Stimulated activated CD4-positive, alpha-beta T cell treated with anti-CD3 and anti-CD28 coated beads, Interleukin-4, amount 100 ng/mL, for 1 hour (primary cell): ENCODE results near the gene STARD5.
A peak's percentile ranks its signal among the peaks of the same experiment; 100 is the strongest.

ENCODE experiments used
- DNase-seq: peaks from one replicate; pipeline ENCODE4 v3.0.0-alpha.2; 2020

STARD5 gene

DNA sequence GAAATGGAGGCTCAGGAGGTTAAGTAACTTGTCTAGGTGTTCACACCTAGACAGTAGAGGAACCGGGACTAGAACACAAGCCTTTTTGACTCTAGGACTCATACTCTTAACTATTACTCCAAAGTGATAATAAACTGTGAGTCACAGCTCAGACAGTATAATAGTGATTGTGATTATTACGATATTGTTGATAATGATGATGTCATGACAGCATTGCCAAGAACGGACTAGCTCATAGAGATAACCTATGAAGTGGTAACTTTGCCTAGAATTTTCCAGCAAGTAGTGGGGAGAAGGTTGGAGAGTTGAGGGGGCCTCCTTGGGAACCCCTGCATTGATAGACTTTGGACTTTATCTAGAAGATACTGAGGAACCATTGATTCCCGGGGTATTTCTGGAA lies 34.0 kb downstream of the STARD5 start:
- DNase-seq: no peak

DNA sequence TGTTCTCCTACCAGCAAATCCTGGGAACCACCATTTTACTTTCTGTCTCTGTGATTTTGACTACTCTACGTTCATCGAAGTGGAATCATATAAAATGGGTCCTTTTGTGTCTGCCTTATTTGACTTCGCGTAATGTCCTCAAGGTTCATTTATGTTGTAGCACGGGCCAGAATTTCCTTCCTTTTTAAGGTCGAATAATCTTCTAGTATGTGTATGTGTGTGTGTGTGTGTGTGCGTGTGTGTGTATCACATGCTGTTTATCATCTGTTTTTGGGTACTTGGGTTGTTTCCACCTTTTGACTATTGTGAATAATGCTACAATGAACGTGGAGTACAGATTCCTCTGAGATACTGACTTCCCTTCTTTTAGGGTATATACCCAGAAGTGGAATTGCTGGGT lies 35.3 kb downstream of the STARD5 start:
- no peak for DNase-seq

DNA sequence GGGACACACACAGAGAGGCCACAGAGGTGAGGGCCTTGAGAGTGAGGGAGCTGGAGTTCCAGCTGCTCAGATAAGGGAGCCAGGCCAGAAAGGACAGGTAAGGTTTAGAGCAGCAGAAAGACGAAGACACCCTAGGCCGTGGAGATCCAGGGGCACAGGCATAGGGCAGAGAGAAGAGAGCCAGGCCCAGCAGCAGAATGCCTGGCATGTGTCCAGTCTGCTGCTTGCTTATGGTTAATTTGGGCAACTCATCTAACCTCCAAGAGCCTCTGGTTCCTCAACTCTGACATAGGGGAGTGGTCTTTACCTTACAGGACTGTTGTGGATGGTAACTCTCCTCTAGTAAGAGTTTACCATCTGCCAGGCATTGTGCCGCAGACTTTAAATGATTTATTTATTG lies 35.9 kb downstream of the STARD5 start:
- DNase-seq: no peak

DNA sequence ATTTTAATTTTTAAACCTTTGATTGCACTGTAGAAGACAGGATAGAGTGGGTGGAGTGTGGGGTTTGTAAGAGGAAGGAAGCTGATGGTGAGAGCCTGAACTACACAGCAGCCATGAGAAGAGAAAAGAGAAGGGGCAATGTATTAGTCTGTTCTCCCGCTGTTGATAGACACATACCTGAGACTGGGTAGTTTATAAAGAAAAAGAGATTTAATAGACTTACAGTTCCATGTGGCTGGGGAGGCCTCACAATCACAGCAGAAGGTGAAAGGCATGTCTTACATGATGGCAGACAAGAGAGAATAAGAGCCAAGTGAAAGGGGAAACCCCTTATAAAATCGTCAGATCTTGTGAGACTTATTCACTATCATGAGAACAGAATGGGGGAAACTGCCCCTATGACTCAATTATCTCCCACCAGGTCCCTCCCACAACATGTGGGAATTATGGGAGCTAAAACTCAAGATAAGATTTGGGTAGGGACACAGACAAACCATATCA lies 37.3 kb downstream of the STARD5 start:
- no peak for DNase-seq

DNA sequence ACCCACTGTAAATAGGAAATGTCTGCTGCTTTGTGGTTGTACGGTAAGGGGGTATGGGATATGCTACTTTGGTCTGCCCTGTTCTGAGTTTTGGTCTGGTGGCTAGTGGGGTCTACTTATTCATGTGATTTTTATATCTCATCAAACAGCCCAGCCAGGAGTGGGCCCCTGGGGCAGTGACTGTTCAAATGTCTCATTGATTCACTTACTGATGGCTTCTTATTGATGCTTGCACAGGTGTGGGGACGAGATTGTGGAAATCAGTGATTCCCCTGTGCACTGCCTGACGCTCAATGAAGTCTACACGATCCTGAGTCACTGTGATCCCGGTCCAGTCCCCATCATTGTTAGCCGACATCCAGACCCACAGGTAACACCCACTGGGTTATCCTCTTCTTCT lies 38.5 kb downstream of the STARD5 start:
- DNase-seq: no peak

DNA sequence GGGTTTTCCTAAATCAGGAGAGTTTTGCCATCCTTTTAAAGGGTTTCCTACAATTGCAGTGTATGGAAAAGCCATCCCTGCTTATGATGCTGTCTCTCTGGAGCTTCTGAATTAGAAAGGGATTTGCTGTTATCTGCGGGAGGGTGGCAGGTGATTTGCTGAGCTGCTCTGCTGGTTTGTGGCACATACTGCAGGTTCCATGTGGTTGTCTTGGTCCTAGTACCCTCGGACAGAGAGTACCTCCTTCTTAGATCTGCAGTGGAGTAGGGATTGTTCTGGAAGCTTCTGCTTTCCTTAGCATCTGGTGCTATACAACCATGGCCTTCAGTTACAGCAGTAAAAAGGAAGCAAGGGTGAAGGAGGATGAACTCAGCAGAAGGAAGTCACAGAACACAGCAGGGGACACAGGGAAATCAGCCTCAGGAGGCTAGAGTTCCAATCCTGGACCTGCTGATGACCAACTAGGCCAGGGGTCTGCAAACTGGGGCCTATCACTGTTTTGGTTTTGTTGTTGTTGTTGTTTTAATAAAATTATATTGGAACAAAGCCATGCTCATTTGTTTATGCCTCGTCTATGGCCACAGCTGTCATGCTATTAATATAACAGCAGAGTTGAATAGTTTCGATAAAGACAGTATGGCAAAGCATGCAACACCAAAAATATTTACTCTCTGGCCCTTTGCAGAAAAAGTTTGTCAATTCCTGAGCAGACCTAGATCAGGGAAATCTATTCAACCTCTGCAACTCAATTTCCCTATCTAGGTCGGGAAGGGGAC lies 39.5 kb downstream of the STARD5 start:
- no peak for DNase-seq

DNA sequence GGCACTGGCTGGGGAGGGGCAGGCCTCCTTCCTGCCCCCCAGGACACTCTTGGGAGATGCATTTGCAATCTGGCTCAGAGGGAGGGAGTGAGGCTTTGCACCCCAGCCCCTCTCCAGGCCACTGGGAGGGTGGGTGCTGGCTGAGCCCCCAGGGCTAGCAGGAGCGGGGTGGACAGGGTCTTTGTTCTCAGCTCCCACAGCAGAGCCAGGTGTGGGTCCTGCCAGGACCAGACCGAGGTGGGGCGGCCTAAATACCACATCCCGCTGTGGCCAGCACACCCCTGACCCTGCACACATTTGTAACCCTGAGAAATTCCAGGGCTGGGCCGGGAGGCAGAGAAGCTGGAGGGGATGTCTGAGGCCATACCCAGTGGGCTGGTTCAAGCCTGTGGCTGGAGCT lies 41.0 kb downstream of the STARD5 start:
- no peak for DNase-seq

DNA sequence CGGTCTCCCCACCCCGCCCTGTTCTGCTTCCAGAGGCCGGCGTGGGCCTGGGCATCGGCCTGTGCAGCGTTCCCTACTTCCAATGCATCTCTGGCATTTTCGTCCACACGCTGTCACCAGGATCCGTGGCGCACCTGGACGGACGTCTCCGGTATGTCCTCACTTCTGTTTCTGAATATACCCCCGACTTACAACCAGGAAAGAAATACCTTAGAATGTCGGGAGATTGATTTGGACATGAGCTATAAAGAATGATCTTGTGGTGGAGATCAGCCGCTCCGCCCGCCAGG lies 41.4 kb downstream of the STARD5 start:
- DNase-seq: no peak

DNA sequence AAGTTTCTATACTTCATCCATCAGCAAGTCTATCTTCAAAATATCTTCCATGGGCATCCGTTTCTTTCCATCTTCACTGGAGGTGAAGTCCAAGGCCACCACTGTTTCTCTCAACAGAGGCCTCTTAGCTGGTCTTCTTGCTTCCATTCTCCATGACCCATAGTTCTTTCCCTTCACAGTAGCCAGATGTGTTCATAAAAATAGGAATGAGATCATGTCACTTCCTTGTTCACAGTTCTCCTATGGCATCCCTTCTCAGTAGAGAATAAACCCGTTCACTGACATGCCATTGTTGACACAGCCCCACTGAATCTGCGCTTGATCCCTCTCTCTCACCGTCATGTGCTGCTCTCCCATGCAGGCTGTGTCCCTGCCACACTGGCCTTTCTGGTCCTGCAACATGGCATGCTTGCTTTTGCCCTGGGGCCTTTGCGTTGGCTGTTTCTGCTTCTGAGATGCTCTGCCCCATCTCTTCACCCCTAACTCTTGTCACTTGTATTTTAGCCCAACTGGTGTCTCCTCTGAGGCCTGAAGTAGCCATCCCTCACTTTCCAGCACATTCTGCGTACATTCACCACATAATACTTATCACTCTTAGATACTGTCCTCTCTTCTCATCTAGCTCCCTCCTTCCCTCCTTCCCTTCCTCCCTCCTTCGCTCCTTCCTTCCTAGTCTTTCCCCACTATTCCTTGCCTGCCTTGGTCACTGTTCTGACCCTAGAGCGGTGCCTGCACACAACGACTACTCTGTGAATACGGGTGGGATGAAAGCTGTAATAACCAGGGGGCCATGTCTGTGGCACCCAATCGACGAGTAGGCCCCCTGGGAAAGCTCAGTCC lies 42.0 kb downstream of the STARD5 start:
- DNase-seq: no peak

DNA sequence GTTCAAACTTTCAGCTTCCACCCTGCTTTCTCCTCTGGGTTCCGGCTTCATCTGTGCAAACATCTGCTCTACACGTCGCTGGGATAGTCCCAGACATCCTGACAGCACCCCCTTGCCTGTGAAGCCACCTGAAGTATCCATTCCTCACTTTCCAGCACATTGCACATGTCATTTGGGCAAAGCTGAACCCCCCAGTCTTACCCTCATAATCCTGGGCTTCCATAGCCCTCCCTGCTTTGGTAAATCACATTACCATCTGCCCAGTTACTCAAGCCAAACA lies 42.5 kb downstream of the STARD5 start:
- no peak for DNase-seq

DNA sequence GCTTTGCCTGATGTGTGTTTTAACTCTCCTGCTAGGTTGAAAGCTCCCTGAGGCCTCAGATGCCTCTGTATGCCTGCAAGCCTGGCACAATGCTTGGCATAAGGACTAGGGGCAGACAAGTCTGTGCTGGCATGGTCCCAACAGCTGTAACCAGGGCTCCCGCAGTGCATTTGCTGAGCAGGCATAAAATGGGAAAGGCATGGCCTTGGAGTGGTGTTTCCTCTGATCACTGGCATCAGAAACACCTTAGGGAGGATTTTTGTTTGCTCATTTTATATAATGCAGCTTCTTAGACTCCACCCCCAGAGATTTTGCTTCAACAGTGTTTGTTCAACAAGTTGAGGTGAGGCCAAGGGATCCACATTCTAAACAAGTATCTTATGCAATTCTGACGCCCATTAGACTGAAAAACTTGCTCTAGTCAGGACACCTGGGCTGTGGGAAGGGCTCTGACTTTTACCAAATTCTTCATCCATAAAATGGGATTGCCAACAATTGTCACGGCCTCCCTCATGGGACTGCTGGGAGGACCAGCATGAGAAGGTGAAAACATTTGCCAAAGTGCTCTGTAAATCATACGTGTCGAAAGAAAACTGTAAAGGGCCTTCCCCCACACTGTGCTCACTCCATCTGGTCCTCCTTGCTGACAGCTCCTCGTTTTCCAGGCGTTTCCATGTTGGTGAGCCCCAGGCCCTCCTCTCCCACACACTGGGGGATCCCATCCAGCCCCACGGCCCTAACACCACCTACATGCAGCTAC lies 43.1 kb downstream of the STARD5 start:
- DNase-seq: no peak

DNA sequence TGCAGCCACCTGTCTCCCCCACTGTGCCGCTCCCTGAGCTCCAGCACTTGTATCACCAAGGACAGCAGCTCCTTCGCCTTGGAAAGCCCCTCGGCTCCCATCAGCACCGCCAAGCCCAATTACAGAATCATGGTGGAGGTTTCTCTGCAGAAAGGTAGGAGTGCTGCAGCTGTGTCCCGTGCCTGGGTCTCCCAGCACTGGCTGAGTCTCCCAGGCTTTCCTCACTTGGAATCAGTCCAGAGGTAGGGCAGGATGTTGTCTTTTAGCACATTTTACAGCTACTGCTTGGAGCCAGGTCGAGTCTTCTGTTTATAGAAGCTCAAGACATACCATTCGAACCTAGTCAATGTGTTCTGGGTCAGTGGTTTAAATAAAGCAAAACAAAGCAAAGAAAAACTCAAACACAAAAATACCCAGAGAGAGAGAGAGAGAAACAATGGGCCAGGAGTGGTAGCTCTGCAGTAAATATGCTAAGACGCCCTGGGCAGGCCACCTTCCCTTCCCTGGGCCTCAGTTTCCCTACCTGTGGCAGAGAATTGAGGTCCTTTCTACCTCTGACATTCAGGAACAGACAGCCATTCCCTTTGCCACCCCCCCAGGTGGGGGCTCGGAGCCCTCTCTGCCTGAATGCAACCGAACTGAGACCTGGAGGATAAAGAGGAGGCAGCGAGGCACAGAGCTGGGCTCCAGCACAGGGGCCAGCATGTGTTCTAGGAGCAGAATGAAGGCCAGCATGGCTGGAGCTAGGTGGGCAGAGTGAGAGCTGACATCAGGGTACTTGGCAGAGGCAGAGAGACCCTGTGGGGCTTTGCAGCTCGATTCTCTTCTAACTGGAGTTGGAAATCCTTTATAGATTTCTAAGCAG lies 44.1 kb downstream of the STARD5 start:
- no peak for DNase-seq

DNA sequence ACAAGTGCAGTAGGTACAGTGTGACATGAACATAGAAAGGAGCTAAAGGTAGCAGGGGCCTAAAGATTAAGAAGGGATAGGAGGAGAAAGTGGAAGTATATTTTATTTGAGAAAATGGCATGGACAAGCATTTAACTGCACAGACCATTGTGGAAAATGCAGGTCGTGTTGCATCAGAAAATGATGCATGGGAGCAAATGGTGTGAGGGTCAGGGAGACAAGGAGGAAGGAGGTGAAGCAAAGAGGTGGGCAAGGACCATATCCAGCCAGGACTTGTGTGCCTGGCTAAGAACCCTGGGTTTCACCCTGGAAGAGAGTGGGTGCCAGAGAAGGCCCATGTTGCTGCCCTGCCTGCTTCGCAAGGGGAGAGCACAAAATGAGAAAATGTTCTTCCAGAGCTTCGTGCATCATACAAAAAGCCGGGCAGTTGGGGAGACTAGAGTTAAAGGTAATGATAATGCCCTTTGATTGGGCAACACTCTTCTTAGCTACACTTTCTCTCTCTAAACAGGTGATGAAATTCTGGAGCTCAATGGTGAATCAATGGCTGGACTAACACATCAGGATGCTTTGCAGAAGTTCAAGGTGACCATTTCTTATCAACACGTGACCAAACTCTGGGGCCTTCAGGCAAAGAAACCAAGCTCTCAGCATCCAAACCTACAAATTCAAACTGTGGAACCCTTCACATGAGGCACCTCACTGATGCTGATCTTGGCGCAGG lies 45.5 kb downstream of the STARD5 start:
- no peak for DNase-seq

DNA sequence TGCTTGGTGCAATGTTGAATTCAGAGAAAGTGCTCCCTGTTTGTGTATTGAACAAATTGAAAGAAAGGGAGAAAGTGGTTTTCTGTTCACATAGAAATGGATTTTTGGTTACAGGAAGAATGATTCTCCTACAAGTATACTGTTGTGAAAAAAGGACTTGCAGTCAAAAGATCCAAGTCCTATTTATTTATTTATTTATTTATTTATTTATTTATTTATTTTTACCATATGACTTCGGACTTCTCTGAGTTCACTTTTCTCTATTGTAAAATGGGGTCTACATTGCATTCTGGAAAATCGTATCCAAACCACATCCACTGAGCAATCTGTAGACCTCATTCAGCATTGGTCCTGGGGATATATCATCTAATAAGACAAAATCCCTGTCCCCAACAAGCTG lies 46.1 kb downstream of the STARD5 start:
- no peak for DNase-seq

DNA sequence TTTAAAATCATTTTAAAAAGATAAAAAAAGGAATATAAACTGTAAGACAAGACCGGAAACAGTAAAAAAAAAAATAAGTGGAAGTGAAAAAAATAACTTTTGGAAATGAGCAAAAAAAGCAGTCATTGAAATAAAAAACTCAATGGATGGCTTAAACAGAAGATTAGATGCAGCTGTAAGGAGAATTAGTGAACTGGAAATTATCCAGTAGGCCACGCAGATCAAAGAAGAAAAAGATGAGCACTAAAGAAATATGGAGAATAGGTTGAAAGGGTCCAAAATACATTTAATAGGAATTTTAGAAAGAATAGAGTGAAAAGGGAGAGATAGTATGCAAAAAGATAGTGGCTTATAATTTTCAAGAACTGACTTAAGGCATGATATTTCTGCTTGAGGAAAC lies 47.0 kb downstream of the STARD5 start:
- DNase-seq: no peak

DNA sequence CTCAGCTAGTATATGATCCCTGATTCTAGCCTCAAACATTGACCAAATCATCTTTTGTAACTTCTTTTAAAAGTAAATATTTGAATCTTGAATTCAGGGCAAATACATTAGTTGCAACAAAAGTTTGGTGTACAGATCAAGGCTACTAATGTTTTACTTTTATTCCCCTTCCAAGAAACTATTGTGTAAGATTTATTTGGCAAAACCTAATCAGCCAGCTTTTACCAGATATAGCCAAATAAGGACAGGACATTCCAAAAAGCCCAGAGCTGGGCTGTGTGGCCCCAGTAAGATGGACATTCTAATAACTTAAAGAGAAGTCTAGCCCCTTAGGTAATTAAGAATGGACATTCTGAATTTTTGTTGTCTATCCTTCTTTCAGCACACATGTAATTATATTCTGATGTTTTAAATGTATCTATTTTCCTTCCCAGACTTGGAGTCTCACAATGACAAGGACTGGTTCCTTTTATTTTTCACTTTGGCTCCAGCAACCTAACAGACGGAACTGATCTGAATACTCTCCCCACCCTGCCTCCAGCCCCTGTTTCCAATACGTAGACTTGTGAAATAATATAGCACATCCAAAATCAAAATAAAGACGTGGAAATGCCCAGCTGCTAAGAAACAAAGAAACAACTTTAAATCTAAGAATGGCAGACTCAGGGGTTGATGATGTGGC lies 48.1 kb downstream of the STARD5 start:
- DNase-seq: no peak

DNA sequence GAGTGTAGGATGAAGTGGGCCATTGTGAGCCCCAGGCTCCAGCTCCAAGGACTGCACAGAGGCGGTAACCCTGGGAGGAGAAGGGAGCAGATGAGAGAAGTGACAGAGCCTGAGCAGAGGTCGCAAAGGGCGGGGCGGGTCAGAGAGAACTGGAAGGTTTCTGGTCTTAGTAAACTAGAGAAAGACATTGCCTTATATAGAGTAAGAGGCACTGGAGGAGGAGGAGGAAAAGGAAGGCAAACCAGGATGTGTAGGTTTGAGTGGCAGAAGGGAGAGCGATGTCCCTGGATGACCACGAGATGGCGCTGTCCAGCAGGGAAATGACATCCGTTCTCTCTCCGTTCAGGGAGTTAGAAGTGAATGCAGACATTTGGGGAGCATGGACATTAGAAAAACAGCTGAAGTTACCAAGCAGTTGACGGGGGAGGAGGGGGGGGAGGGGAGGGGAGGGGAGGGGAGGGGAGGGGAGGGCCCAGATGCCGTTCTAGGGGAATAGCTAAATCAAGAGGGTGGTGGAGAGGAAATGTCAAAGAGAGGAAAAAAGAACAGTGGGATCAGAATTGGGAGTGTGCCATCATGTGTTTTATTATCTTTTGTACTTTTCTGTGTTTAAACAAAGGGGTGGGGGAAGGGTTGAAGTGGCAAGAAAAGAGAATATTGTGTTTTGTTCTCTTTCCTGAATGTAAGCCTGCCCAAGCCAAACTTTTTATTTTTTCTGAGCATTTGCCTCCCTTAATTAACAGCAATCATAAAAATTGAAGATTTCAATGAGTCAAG lies 48.8 kb downstream of the STARD5 start:
- DNase-seq: peak; percentile 82

DNA sequence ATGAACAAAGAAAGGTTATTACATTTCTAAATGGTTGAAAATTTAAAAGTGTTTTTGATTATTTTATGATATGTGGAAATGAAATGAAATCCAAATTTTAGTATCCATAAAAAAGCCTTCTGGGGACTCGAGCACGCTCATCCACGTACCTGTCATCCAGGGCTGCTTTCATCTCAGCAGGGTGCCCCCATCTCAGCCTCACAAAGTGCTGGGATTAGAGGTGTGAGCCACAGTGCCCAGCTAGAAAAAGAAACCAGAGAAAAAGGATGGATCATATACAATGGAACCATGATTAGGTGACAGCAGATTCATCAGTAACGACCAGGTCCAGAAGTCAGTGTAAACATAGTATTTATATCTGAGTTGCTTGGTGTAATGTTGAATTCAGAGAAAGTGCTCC lies 49.7 kb downstream of the STARD5 start:
- no peak for DNase-seq

DNA sequence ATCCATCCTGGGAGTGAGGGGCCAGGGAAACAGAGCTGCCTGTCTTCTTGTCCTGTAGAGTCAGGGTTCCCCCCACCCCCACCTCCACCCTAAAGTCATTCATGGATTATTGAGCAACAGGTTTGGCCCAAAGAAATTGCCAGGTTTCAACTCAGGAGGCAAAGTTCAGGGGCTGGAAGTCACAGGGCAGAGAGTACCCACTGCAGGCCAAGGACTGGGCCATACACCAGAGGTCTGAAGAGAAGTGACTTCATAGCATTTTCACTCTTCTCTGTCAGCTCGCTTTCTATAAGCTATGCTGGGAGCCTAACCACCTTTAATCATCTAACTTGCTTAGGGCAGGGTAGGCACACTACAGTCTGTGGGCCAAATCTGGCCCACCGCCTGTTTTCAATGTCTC lies 50.1 kb downstream of the STARD5 start:
- DNase-seq: no peak

DNA sequence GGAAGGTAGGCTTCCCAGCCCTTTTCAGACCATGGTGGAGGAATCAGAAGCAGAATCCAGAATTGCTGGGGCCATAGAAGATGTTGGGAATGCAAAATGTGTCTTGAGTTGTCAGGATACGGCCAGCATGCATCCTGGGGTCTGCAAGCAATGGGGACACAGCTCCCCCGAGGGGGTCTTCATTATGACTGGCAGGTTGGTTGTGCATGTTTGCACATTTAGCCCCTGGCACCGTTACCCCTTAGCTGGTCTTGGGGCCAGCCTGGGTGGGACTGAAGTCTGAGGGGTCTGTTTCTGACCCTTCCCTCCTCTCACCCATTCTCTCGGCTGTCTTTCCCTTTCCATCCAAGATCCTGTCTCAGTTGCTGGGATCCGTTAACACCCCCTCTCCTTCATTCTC lies 50.7 kb downstream of the STARD5 start:
- DNase-seq: no peak
